HG03378 (cell line): ENCODE results near the gene OR51B5.
"Not testable (repeated sequence)": the region's sequence is repeated elsewhere in the genome, so short reads cannot be mapped to it uniquely, and the experiment has no call there.

Source experiments
- ATAC-seq: cut with Tn5 transposase; IDR thresholded peaks from one replicate; pipeline ENCODE4 v1.9.1; 2021; ENCODE audit warnings: mild to moderate bottlenecking, moderate library complexity; ENCODE audit not compliant: unreplicated experiment

Gene OR51B5, protein sequence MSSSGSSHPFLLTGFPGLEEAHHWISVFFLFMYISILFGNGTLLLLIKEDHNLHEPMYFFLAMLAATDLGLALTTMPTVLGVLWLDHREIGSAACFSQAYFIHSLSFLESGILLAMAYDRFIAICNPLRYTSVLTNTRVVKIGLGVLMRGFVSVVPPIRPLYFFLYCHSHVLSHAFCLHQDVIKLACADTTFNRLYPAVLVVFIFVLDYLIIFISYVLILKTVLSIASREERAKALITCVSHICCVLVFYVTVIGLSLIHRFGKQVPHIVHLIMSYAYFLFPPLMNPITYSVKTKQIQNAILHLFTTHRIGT

DNA sequence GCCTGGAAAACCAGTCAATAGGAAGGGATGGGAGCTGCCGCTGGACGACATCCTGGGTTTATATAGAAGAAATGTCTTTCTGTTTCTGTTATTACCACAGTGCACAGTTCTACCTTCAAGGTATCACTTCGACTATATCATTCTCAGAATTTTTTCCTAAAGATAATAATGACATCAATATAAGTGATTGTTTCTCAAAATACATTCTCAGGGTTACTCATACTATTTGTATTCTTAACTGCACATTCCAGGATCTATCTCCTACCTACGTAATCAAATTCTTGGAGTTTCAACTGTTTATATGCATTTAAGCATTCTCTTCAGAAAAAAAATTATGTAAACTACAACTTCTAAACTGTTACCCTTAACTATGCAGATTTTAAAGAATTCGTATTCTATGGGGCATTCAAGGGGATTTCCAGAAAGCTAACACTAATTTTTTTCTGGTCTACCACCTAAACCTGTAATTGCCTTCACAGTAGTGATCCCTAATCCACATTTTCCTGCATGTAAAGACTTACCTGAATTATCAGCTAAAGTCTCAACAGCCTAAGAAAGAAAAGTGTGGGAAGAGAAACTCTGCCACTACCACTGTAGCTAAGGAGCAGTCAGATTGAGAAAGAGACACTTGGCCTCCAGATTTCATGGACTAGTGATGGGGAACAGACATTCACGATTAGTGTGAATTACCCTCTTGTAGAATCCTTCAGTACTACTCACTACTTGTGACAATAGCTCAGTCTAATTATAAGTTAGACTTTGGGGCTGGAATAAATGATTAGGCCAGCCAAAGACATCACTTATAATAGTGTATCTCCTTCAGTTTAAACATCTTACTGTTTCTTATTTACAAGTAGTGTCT, at the start of gene OR51B5:
Gene OR51B5, minus strand, starts transcription at position 51 of the 862 bp plus-strand sequence. Its CDS starts 0 bp downstream, at position 51.
- no peak for ATAC-seq

DNA sequence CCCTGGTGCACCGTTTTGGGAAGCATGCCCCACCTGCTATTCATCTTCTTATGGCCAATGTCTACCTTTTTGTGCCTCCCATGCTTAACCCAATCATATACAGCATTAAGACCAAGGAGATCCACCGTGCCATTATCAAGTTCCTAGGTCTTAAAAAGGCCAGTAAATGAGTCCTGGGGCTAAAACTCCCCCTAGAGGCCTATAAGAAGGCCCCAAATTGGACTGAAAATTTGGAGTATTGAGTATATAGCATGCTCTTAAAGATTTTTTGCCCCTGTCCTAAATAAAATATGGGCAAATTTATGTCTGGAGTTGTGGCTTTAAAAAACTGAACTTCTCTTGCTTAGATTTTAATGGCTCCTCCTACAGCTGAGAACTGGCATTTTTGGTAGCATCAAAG, 46.9 kb upstream of the OR51B5 start:
- ATAC-seq = no peak

DNA sequence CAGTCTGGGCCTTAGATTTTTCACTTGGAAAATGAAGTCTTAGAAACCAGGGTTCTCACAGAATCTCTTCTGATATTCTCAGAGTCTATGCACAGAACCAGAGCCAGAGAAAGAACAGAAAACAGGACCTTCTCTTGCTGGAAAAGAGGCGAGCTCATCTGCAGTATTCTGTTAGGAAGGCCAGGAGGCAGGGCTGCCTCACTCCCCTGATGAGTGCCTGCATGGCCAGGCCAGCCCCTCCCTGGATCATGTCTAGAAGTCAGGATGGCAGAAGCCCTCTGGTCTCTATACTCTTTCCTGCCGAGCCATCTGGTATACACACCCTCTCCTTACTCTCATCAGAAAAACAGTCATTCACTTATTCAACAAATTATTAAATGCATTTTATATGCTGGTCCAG, 41.0 kb upstream of the OR51B5 start:
- no peak for ATAC-seq

DNA sequence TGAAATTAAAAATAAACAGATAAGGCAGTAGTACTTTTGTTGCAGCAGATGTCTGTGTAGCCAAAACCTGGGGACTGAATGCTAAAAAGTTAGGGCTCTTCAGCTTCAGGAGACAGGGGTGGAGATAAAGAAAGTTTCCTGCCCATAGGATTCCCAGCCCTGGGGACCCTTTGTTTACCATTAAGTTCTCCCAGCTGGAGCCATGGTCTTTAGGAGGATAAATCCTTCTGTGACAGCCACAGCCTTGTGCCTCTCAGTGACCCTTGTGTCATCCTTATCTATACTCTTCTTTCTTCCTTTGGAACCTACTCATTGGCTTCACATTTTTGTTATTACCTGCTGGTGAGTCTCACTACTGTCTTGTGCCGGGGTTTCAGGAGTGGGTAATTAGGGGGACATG, 40.3 kb upstream of the OR51B5 start, which contains the start of gene OR51M1:
Gene OR51M1, plus strand, starts transcription at position 237 of the 400 bp plus-strand sequence. CDS start 5,587 bp downstream, outside the sequence.
- no peak for ATAC-seq

DNA sequence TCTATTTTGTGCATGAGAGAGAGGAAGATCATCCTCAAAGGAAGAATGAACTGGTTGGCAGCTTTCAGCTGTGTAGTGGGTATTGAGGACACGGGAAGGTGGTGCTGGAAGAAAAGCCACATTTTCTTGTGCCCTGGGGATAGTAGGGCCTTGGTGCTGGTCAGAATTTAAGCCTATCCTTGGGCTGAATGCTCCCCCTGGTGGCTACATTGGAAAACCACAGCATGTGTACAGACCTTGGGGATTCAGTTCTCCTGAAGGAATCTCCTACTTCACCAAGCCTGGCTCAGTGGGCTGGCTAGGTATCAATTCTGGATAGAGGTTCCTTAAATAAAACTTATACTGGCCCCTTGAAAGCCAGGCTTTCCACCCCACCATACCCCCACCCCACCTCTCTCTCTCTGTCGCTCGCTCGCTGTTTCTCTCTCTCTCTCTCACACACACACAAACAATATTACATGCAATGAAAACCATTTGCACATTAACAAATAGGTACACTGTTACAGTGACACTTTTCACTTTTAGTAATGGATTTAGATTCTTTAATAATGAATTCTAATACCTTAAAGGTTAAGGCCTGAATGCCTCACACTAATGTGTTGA, 37.5 kb upstream of the OR51B5 start:
- peak; percentile 95 for ATAC-seq

DNA sequence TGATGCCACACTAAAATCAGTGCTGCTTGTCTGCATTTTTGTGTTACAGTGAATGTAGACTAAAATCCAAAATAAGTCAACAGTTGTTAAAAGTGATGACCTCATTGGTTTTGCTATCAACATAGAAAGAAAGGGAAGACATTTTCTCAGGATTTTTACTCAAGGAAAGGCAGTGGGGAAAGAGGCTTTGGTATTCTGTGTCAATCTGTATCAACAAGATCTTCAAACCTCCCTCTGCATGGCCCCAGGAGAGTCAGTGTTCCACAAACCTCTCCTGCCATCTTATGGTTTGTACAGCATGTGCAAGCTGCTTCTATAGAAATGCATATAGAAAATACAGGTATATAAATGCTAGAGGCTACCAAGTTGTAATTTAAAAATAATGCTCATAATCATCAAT, 26.5 kb upstream of the OR51B5 start:
- peak; percentile 62 for ATAC-seq

DNA sequence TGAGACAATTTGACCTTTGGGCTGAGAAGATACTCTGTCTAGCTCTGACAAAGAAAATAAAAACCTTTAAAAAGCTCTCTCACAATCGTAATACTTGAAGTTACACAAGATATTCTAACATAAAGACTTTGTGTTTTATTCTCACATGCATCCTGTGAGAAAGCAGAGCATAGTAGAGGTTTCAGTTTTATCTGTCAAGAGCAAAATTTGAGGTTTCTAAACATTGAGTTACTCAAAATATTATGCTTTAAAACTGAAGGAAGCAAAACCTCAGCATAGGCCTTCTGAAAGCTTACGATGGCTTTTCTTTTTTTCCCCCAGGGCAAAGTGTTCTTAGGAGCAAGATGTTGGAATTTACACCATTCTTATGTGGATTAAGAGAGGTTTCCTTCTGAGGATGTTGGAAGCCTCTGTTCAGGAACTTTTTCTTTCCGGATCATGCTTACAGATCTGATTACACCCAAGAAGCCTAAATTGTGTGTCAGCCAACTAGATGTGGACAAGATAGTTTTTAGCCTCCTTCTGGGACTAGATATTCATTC, 25.2 kb upstream of the OR51B5 start:
- no peak for ATAC-seq

DNA sequence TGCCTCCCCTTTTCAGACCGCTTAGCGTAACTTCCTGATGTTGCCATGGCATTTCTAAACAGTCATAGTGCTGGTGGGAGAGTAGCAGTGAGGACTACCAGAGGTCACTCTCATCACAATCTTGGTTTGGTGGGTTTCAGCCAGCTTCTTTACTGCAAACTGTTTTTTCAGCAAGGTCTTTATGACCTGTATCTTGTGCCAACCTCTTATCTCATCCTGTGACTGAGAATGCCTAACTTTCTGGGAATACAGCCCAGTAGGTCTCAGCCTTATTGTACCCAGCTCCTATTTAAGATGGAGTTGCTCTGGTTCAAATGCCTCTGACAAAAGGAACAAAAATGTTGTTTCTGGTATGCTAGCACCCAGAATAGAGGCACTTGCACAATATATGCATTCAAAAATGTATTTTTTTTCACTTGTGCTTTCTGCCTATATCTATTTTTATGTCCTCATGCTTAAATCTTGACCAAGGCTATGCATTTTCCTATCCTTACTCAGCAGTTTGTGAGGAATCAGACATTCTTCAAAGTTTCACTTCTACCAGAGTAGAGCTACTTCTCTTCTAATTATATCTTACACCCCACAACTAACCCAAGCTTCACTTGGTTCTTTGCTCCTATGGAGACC, 24.2 kb upstream of the OR51B5 start:
- ATAC-seq = no peak

DNA sequence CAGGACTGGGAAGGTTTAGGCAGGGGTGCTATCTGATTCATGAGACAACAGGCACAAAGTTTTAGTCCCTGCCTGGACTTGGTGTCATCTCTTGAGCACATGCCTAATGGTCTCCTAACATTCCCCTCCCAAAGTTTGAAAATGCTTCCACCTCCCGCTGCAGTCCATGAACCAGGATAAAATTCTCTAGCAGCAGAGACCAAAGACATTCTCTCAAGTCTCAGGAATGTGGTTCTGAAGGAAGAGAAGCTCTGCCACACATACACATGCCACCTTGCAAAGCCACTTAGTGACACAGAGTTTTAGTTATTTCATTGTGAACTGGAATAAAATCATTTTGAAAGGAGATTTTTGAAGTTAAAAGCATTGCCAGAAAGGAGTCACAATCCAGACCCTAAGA, 23.5 kb upstream of the OR51B5 start:
- ATAC-seq = no peak

DNA sequence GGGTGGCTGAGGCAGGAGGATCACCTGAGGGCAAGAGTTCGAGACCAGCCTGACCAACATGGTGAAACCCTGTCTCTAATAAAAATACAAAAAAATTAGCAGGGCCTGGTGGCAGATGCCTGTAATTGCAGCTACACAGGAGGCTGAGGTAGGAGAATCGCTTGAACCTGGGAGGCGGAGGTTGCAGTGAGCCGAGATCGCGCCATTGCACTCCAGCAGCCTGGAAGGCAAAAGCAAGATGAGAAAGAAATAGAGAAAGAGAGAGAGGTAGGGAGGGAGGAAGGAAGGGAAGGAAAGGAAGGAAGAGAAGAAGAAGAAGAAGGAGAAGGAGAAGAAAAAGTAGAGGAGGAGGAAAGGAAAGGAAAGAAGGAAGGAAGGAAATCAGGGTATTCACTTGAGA, 23.0 kb upstream of the OR51B5 start:
- not testable (repeated sequence) for ATAC-seq

DNA sequence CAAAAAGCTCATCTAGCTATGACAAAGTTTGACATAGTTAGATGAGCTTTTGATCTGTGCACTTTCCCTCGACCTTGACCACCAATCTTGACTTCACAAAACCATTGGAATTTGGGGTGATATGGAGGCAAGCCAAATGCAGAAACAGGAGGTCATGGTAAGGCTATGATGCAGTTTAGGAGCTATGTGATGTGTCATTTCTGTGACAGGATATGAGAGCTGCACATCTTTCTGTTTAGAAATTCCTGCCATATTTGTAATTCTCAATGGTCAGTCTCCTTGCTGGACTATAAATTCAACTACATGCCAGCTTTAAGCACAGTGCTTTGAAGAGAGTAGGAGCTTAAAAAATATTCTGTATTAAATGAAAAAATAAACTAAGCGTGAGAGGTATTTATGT, 20.9 kb upstream of the OR51B5 start:
- no peak for ATAC-seq

DNA sequence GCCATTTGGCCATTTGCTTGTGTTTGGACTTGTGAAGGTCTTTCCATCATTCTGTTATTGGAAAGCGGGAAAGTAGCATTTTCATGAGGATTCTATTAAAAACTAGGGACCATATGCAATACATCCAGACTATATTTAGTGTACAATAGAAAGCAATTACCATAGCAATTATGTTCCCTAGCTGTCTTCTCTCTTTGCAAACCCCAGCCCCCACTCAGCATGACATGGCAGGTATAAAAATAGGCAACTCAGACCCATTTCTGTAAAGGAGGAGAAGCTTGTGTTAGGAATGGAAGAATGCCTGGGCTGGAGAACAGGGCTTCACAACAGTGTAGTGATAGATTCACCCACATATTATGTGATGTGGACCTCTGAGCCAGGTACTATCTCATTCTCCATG, 20.4 kb upstream of the OR51B5 start:
- no peak for ATAC-seq

DNA sequence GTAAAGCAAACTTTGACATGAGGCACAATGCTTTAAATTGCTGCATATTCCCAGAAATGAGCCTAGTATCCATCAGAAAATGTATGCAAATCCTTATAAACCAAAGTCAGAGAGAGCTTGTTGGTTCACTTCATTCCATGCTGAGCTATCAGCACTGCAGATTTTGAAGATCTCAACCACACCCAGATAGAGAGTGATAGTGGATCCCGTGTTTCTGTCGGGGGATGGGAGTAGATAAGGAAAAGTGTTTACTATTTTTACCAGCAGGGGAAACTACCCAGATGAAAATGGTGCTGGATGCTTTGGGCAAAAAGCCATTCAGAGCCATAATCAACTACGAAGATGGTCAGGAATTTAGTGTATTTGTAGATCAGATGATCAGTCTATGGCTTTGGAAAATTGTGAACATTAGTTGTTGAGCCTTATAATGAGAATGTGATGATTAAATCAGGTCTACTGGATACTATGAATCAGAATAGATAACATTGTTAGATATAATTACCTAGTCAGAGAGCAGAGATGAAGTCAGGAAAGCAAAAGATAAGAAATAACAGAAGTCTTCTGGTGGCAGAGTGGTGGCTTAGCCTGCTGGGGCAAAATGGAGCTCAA, 18.8 kb upstream of the OR51B5 start:
- no peak for ATAC-seq

DNA sequence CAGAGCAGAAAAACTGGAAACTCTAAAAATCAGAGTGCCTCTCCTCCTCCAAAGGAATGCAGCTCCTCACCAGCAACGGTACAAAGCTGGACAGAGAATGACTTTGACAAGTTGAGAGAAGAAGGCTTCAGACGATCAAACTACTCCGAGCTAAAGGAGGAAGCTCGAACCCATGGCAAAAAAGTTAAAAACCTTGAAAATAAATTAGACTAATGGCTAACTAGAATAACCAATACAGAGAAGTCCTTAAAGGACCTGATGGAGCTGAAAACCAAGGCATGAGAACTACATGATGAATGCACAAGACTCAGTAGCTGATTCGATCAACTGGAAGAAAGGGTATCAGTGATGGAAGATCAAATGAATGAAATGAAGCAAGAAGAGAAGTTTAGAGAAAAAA, 12.7 kb upstream of the OR51B5 start:
- ATAC-seq = not testable (repeated sequence)

DNA sequence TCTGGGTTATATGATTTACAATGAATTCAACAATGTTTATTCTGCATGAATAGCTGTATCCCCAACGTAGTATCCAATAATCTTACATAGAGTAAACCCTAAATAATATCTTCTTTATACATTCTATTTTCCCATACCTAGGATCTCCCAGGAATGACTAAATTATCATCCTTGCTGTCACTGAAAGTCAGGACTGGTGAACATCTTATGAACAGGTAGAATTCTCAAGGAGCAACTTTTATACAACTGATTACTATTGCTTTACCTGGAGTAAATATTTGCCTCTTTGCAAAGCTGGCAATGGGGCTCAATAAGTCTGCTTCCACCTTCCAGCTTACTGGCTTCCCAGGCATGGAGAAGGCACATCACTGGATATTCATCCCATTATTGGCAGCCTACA, 7.9 kb upstream of the OR51B5 start, which contains the start of gene OR51B6:
Gene OR51B6, plus strand, starts transcription at position 301 of the 400 bp plus-strand sequence. Its CDS starts 0 bp downstream, at position 301.
- ATAC-seq = no peak

DNA sequence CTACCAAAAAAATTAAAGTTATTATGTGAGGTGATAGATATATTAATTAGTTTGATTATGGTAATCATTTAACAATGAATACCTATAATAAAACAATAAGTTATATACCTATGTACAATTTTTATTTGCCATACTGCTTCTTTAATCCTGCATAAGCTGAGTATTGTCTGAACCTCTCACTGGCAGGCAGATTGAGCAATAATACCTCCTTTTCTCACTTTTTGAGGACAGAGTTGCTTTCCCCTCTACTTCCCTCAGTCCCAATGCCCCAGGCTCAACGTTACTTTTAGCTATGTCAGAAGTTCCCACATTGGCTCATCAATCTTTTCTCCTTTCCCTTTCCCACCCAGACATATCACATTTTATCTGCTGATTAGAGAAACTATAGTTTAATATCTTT, 6.2 kb upstream of the OR51B5 start:
- no peak for ATAC-seq

DNA sequence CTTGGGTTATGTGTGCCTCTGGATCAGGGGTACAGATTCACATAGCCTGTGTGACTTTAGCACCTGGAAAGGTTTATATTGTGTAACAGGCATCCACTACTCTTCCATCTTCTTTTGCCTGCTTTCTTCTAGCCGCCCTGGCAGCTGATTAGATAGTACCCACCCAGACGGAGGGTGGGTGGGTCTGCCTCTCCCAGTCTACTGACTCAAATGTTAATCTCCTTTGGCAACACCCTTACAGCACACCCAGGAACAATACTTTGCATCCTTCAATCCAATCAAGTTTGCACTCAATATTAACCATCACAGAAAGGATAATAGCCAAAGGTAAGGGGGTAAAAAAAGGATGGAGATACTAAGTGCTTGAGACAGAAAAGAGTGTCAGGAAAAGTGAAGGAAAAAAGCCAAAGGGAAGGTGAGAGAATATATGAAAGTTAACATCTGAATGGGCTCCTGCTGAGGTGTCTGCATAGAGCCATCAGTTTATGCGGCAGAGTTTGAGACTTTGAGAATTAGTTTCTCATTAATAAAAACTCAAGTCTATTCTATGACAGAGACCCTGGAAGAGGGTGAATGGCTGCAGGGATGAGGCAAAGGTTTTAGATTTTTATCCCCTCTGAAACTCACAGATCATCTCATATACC, 5.3 kb upstream of the OR51B5 start:
- ATAC-seq = no peak

DNA sequence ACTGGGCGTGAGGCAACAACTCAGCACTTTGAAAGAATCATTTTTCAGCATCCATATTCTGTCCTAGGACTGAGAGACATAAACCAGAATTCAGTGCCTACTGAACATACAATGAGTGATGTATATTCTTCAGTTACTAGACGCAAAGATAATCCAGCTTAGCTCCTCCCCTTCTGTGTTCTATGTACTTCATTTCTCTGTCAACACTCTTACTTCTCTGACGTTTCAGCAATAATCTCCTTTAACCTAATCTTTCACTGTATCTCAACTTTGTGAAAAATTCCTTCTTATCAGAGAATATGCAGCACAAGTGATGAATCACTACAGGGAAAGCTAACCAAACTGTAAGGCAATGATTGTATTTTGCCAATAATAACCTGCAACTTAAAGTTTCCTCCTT, 2.5 kb upstream of the OR51B5 start:
- ATAC-seq = no peak

DNA sequence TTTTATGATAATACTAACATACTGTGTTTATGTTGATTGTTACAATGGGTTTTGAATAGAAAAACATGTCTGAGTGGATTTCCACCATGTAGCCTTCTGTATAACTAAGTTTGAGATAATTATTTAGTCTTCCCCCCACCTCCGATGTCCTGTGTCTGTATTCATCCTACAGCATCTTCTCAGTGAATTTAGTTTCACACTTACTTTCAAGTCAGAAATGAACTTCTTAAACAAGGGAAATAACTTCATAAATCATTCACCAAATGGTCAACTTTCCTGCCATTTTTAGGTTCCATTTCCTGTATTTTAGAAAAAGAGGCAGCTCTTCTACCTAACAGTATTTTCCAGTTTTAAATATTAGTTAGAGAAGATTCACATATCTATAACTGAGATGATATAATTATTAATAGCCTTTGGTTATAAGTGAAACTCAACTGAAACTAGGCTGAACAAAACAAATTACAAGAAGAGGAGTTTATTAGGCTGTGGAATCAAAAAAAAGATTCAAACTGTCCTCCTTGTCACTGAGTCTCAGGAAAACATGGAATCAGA, 3.5 kb downstream of the OR51B5 start:
- ATAC-seq = peak; percentile 84

DNA sequence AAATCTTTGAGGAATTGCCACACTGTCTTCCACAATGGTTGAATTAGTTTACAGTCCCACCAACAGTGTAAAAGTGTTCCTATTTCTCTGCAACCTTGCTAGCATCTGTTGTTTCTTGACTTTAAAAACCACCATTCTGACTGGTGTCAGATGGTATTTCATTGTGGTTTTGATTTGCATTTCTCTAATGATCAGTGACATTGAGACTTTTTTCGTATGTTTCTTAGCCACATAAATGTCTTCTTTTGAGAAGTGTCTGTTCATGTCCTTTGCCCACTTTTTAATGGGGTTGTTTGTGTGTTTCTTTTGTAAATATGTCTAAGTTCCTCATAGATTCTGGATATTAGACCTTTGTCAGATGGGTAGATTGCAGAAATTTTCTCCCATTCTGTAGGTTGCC, 6.1 kb downstream of the OR51B5 start:
- ATAC-seq = not testable (repeated sequence)
